NCI-H2107 (cell line): ENCODE data around the gene MRM2.

Source experiments
- DNase-seq: peaks from one replicate; lab custom pipeline; 2025; lab: John Stamatoyannopoulos, UW

The MRM2 gene

DNA sequence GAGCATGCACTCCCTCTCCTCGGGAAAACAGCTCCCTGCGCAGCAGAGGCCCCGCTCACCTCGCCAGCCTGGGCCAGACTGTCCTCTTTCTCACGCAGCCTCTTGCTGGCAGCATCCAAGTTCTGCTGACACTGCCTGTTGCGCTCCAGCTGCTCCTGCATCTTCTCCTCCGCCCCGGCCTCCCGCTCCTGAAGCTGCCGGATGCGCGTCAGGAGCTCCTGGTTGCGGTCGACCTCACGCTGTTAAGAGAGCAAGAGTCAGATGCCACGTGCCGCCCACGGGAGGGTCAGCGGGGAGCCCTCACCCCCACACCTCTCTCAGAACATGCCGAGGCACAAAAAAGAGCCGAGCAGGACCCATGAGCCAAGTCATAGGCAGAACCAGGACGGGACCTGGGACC, 19.5 kb downstream of the MRM2 start:
- no peak for DNase-seq

GRCh38 chr7:2220954-2221353, 21.1 kb downstream of the MRM2 start:
- DNase-seq, result no peak

DNA sequence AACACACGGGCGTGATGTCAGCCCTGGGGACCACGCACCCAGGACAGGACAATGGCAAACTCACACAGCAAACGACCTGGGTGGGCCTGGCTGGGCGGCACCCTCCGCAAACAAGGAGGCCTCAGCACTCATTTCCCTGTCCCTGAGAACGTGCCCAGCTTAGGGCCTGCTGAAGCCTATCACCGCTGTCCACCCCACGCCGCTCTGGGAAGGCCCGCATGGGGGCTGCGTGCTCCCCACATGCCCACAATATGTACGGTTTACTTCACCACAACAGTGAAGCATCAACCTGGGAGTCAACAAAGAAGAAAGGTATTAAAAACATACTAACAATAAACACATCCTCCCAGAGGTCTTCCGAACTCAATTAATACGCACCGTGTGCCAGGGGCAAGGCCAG, 21.5 kb downstream of the MRM2 start:
- DNase-seq, result no peak

- DNase-seq, result no peak
Observed at GRCh38 chr7:2220030-2220429, 22.0 kb downstream of the MRM2 start.

GRCh38 chr7:2219606-2220005, 22.4 kb downstream of the MRM2 start:
- DNase-seq, result no peak

- no peak for DNase-seq
Observed at GRCh38 chr7:2219136-2219535, 22.9 kb downstream of the MRM2 start.

DNA sequence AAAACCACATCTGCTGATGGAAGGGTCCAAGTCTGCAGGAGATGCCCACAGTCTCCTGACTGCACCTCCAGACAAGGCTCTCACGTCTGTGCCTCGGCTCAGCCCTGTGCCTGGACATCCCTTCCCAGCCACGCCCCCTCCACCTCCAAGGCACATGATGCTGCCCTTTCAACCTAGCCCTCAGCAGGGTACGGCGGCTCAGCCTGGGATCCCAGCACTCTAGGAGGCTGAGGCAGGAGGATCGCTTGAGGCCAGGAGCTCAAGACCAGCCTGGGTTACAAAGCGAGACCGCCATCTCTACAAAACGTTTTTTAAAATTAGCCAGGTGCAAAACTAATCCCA, 23.6 kb downstream of the MRM2 start:
- DNase-seq, result no peak

GRCh38 chr7:2217716-2218443, 24.1 kb downstream of the MRM2 start:
- no peak for DNase-seq

DNA sequence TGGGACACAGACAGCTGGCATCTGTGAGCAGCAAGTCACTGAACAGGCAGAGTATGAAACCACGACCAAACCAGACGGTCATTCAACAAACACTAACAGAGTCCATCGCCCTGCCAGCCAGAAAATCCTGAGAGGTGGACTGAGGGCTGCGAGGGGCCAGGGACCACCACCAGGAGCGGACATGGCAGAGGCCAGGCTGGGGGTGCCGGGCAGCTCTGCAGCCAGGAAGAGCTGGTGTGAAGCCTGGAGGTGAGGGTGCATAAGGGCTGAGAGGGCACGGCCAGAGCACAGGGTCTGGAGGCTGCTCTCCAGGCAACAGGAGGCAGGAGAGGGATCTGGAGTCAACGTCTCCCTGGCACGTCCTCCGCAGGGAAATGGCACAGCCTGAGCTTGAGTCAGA, 24.8 kb downstream of the MRM2 start:
- DNase-seq, result no peak

GRCh38 chr7:2215851-2216250, 26.2 kb downstream of the MRM2 start:
- DNase-seq, result no peak

DNA sequence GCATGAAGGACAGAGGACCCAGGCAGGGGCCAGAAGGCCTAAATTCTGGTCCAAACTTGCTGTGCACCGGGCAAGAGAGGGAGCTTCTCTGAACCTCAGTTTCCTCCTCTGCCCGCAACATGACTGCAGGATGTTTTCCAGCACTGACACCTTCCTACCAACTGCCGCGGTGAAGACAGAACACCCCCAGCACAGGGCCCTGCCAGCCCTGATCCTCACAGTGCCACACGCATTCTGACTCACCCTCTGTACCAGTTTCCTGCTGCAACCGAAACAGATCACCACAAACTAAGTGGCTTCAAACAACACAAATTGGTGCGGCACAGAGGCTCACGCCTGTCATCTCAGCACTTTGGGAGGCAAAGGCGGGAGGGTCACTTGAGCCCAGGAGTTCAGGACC, 27.4 kb downstream of the MRM2 start:
- no peak for DNase-seq

DNA sequence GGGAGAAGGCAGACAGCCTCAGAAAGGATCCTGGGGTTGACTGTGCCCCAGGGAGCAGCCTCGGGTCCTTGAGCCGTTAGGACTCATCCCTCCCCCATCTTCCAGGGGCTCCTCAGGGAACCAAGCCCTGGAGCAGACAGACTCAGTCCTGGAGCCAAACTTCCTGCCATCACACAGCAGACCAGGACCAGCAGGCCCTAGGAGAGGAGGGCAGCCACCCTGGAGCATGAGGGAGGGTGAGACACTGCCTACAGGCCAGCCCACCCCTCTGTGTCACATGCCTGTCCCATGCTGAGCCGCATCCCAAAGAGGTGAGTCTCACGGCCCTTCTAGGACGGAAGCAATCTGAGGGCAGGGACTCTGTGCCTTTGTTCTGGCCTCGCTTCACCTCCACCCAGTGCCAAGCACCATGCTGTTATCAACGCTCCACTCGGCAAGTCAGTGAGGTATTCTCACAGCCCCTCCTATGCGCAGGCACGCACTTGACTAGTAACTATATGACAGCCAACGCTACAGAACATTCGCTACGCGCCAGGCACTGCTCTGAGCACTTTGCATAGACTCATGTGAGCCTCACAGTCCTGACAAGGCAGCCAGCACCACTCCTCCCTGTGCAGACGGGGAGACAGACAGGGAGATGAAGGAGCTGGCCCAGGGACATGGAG, 28.3 kb downstream of the MRM2 start:
- no peak for DNase-seq

GRCh38 chr7:2212906-2213305, 29.1 kb downstream of the MRM2 start:
- no peak for DNase-seq

GRCh38 chr7:2211926-2212325, 30.1 kb downstream of the MRM2 start:
- DNase-seq, result no peak

- DNase-seq, result no peak
Observed at GRCh38 chr7:2211259-2211880, 30.6 kb downstream of the MRM2 start.

GRCh38 chr7:2210551-2211258, 31.3 kb downstream of the MRM2 start:
- DNase-seq, result no peak

DNA sequence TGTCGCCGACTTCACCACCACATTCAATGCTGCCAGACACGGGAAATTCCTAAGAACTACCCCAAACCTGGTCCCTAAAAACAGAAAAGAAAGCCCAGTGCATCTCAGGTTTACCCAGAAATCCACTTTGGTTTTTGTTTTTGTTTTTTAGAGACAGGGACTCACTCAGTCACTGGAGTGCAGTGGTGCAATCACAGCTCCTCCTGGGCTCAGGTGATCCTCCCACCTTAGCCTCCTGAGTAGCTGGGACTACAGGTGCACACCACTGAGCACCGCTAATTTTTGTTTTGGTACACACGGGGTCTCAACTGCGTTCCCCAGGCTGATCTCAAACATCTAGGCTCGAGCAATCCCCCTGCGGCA, 32.1 kb downstream of the MRM2 start:
- DNase-seq, result no peak

DNA sequence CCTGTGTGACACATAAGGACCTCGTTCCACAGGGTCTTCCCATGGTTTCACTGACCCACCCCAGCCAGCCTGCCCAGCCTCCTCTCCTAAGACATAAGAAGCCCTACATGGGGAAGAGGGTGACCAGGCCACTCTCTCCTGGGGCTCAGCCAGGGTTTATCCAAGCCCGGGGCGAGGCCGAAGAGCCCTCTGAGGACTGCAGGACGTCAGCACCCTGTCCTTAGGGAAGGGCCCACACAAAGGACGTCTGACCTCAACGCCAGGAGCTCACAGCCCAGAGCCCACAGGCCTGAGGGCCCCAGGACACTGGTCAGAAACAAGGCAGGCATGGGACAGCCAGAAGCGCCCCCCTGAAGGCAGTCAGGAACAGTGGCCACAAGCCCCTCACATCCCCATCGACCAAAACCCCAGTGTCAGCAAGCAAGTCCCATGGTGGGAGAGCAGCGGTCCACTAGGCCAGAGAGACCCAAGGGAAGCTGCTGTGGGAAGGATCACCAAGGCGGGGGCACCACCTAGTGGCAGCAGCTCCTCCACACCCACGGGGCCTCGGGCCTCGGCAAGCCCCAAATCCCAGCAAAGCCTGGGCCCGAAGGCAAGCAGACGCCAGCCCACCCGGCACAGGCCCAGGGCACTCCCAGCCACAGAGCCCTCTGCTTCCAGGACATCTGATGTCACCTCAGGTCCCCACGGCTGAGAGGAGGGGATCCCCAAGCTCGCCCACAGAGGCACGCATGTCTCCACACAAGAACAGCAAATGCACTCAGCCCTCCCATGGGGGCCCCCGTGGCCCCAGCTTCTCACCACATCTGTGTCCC, 32.7 kb downstream of the MRM2 start:
- DNase-seq, result peak; percentile 73

DNA sequence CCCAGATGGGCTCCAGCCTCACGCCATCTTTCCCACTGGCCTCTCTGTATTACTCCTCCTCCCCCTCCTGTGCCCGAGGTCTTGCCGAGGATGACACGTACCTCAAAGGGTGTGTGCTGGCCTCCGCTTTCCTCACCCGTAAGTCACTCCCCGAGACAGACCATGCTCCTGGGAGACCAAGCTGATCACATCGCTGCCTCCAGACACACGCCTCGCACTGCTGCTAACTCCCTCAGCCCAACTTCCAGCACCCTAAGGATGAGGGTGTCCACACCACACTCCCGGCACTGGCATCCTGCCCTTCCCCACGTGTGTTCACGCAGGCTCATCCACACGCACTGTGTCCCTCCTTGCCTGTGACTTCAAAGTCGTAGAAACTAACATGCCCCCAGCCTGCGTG, 33.3 kb downstream of the MRM2 start:
- DNase-seq, result no peak

- no peak for DNase-seq
Observed at GRCh38 chr7:2205036-2205780, 36.8 kb downstream of the MRM2 start.

- DNase-seq, result no peak
Observed at GRCh38 chr7:2204446-2204845, 37.6 kb downstream of the MRM2 start.
